Anterior cingulate cortex (tissue), 58 donors: Measurements from ENCODE around the gene POU6F2.

Experiments used
- DNase-seq, 58 donors: peaks; one replicate each; lab custom pipeline; 2025; lab: John Stamatoyannopoulos, UW

The POU6F2 gene

DNA sequence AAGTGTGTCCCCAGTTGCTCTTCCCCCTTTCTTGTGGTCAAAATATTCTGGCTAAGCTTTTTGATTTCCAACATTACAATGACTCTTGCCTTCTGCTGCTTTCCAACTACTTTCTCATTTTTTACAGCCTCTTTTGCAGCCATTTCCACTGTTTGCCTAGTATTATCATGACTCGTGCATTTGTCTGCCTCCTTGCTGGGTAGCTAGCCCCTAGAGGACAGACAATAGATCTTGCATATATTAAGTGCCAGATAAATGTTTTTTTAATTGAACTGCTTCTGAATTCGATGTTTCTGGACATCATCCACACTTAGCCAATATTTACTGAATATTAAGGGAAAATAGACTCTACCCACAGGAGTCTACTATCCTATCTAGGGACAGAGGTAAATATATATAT, 124.5 kb downstream of the POU6F2 start:
- no peak for DNase-seq

DNA sequence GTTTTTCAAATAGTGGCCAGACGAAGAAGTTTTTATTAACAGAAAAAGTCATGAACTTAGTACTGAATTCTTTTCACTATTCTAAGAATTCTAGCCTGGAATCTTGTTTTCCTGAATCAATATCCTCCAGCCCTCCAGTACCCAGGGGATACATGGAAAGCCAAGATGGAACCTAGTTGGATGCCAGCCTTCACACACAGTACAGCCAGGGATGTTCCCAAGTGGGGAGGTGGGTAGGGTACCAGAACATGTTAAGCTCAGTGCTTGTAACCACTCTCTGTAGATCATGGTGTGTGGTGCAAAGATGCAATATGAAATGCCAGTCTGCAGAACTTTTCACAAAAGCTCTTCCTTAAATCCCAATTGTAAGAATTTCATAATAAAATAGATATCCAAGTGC, 128.0 kb downstream of the POU6F2 start:
- no peak for DNase-seq

DNA sequence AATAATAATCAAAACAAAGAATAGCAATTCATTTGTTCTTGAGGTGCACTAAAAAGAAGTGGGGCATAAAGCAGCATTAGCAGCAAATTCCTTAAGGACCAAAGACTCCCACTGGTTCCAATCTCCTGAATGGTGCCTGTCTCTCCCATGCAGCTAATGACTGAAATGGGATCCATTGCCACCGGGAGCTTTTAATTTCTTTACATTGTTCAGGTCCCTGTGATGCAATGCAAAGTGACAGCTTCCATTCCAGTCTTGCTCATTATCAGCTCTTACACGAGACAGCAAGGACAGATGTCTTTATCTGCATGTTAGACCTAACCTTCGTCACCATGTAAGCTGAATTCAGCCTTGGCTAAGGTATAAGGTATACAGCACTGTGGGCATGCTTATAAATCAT, 148.1 kb downstream of the POU6F2 start:
- DNase-seq: no peak

DNA sequence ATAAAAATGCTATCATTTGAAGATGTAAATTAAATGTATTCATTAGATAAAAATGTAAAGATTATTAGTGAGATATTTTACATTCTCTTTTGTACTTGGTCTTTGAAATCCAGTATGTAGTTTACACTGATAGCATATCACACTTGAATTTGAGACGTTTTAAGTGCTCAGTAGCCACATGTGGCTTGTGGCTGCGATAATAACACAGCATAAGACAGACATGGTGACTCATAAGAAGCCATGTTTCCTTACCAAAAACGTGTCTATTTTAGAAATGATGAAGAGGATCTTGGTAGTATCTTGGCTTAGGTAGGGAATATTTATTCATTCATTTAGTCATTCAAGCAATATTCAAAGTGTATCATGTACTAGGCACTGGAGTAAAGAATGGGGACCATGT, 149.3 kb downstream of the POU6F2 start:
- no peak for DNase-seq

DNA sequence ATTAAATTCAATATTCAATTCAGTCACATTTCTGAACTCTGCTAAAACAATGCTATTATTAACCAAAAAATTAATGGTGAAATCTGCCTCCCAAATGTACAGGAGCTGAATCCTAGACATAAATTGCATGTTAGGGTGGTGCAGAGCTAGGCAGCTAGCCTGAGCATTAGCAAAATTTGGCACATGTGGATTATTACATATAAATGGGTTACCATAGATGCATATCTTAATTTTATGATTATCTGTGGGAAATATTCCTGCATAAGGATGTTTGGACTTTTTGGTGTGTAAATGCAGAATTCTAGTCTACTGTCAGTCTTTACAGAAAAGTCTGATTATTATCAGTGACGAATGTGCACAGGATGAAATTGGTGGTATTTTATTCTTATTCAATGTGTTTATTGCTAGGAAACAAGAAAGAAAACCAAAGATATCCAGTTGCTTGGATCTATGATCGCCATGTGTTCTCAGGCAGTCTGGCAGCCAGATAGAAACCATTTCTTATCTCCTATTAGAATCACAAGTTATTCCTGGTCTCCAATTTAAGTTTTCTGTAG, 150.7 kb downstream of the POU6F2 start:
- DNase-seq: no peak

- peak in 2 of 58 donors; percentile 1 to 10 for DNase-seq
These were observed 152.6 kb downstream of the POU6F2 start for GRCh38 chr7:39130274-39130673.

GRCh38 chr7:39130857-39131526, 153.3 kb downstream of the POU6F2 start:
- no peak for DNase-seq

GRCh38 chr7:39132306-39132705, 154.6 kb downstream of the POU6F2 start:
- DNase-seq: no peak

DNA sequence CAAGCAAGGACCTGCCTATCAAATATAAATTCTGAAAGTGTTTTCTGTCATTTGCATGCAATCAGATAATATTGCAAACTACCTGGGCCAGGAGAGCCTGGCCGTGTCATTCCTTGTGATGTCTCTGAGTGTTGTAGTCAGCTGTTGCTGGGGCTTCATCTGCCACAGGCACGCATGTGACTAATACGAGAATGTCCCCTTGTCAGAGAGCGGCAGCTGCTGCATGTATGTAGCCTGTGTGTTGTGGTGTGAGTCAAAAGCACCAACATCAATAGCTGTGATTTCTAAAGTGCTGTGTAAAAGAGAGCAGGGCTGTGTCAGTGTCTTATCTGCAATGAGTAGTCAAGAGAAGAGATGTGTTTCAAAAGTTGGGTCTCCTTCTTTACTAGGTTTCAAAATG, 155.4 kb downstream of the POU6F2 start:
- no peak for DNase-seq

DNA sequence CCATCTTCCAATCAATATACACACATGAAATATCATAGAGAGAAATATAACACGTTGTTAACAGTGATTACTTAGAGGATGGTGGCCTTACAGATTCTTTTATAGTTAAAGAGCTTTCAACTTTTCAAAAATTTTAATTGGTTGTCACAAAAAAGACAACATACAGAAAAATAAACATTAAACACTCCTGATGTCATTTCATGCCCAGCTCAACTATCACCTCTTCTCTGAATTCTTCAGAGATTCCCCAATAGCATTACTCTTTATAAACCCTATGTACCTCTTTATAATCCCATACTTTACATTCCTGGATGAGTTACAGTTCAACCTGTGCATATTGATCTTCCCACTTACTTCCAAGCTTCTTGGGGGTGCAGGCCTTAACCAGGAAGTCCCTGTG, 159.8 kb downstream of the POU6F2 start:
- DNase-seq: no peak

GRCh38 chr7:39142750-39143149, 165.0 kb downstream of the POU6F2 start:
- DNase-seq: no peak

- no peak for DNase-seq
These were observed 166.7 kb downstream of the POU6F2 start for GRCh38 chr7:39144420-39144819.

DNA sequence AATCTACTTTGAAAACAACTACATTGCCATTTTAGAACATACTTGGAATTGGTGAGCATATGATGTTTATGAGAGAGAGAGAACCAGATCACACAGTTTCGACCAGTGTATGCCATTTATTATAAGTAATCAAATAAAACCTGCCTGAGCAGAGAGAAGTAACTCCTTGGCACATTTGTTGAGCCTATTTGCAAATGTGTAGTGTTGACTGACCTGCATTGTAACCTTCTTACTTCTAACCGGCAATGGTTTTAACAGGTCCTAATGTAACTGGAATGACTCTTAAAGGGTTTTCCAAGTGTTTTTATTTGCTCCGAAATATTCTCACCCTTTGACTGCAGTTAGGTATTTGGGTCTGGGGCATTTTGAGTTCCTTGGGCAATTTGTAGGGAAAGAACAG, 167.6 kb downstream of the POU6F2 start:
- DNase-seq: no peak

GRCh38 chr7:39145935-39146334, 168.2 kb downstream of the POU6F2 start:
- DNase-seq: no peak

GRCh38 chr7:39152701-39153100, 175.0 kb downstream of the POU6F2 start:
- DNase-seq: peak in 1 of 58 donors; percentile 2

DNA sequence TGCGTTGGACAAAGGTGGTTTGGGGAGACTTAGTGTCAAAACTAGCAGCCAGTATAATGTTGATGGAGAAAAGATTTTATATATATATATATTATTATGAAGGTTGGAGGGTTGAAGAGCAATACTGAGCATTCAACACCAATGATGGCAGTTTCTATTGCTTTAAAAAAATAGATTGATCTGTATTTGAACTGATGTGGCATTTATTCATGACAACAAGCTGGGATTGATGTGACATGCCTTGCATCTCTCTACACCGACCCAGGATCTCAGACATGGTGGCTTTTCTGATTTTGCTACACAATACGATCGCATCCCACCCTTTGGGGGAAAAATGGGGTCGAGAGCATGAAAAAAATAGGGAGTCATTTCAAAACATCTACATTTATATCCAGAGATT, 175.4 kb downstream of the POU6F2 start:
- DNase-seq: no peak

DNA sequence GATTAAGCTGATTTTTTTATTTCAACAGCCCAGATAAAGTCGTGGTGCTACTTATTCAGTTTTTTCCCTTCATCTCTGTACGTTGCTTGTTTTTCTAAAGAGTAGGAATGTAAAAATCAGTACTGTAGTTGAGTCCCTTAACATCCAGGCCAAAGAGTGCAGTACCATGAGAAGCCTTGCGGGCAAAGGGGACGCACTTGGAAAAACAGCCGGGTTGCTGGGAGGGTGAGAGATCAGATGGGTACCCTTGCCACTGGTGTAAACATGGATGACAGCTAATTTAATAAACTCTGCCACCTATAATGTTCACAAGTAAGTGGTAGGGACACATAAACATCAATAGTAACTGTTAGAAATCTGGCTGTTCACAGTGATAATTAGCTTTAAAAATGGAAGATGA, 175.9 kb downstream of the POU6F2 start:
- no peak for DNase-seq

DNA sequence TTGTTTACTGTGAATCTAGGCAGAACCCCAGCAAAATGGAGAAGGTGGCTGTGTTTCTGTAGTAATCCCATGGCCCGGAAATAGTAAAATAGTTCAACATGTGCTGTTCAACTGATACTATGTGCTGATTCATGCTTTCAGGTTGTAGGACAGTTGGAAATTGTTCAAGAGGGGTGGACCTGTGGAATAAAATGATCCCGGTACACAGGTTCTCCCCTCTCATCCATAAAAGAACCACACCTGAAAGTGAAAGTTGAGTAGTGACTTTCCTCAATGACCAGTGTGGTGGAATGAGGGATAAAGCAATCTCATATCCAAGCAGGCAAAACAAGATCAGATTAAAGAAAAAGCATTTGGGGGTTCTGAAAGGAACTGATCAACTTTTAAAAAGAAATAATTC, 177.1 kb downstream of the POU6F2 start:
- no peak for DNase-seq

- no peak for DNase-seq
These were observed 180.7 kb downstream of the POU6F2 start for GRCh38 chr7:39158367-39158766.

- DNase-seq: no peak
These were observed 184.2 kb downstream of the POU6F2 start for GRCh38 chr7:39161903-39162302.

DNA sequence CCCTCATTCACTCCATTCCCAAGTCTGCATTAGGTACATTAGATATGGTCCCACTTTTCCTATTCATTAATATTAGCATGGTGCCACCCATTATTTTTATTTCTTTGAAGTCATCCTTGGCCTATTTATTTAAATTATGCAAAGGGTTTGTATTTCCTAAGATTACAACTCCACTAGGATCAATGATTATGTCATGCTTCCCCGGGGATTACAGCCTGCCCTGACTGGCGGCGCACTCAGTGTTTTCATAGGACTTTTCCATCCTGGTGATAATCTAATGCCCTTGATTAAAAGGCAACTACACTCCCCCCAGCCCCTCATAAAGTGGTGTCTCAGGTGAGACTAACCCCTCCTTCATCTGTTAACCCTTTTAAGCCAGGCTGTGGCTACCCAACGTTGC, 187.2 kb downstream of the POU6F2 start:
- no peak for DNase-seq

- DNase-seq: no peak
These were observed 190.8 kb downstream of the POU6F2 start for GRCh38 chr7:39168403-39169098.
